PFSK-1 (cell line): Measurements from ENCODE around the gene HMCN2.

Source experiments
- POLR2AphosphoS5 ChIP-seq: IDR thresholded peaks from 2 replicates; pipeline ENCODE4 v1.6.1; 2012; ENCODE audit warnings: low read depth, mild to moderate bottlenecking, control low read depth, low read length, moderate library complexity
- REST ChIP-seq, 2 experiments: IDR thresholded peaks; 2 replicates each; pipeline versions ENCODE4 v1.6.1 to v1.8.0; 2011 to 2012; ENCODE audit warnings: low read depth in 2 of 2, low read length in 2 of 2, control low read depth in 1 of 2, inconsistent platforms in 1 of 2, mild to moderate bottlenecking in 1 of 2, moderate library complexity in 1 of 2; ENCODE audit not compliant: insufficient read depth in 1 of 2
- SIN3A ChIP-seq: IDR thresholded peaks from 2 replicates; pipeline ENCODE4 v1.6.1; 2012; ENCODE audit warnings: mild to moderate bottlenecking, low read length, moderate library complexity, borderline replicate concordance; ENCODE audit not compliant: insufficient read depth

GRCh38 chr9:130414910-130415746 lies 149.6 kb downstream of the HMCN2 start:
- no peak for TF ChIP-seq SIN3A
- no peak for TF ChIP-seq POLR2AphosphoS5
- no peak for TF ChIP-seq REST (IDR thresholded peaks at IDR 0.05; ENCODE audit: insufficient read depth in 1 of 2, low read depth in 2 of 2, low read length in 2 of 2)
